Stomach (tissue), 9 donors: Measurements from ENCODE around the gene BHLHA15. TPM values are rescaled to one million over a fixed set of nuclear protein-coding genes. Genes with fewer than 3 reads are reported as not detected.

Experiments
- DNase-seq, 2 donors: peaks; one replicate each; pipeline versions ENCODE4 v3.0.0 to v3.0.0-alpha.2; 2013 to 2019
- H3K27ac ChIP-seq, 5 donors: fragments of 200-600 bp in 4 of 5; sonication (generic) in 4 of 5; one replicate each; pipeline ENCODE4 v1.5.1; 2013 to 2019; ENCODE audit warnings: mild to moderate bottlenecking in 1 of 5, moderate library complexity in 1 of 5
- H3K27me3 ChIP-seq, 3 donors: fragments of 200-600 bp; sonication (generic); one replicate each; pipeline ENCODE4 v1.5.1; 2017 to 2019; ENCODE audit warnings: mixed run types in 1 of 3
- H3K36me3 ChIP-seq, 4 donors: fragments of 200-600 bp; sonication (generic); 1 replicate in 3 of 4; 2 replicates in 1 of 4; pipeline ENCODE4 v1.5.1; 2016 to 2019
- H3K4me1 ChIP-seq, 4 donors: fragments of 200-600 bp; sonication (generic); one replicate each; pipeline ENCODE4 v1.5.1; 2016 to 2019
- H3K4me3 ChIP-seq, 4 donors: fragments of 200-600 bp; sonication (generic) in 3 of 4; one replicate each; pipeline ENCODE4 v1.5.1; 2016 to 2019; ENCODE audit warnings: mild to moderate bottlenecking in 1 of 4
- H3K9me3 ChIP-seq, 4 donors: fragments of 200-600 bp; sonication (generic); one replicate each; pipeline ENCODE4 v1.5.1; 2016 to 2019
- EP300 ChIP-seq: sonication (generic); formaldehyde crosslinking; IDR thresholded peaks from one replicate; pipeline ENCODE4 v1.6.1; 2017; ENCODE audit warnings: antibody characterized with exemption
- POLR2A ChIP-seq, 4 donors: fragments of 450-650 bp; IDR thresholded peaks; one replicate each; pipeline ENCODE4 v1.6.1; 2016; ENCODE audit warnings: antibody characterized with exemption in 4 of 4, control low read depth in 2 of 4, mild to moderate bottlenecking in 1 of 4, moderate library complexity in 1 of 4
- POLR2AphosphoS5 ChIP-seq, 3 donors: sonication (generic); formaldehyde crosslinking; IDR thresholded peaks; one replicate each; pipeline ENCODE4 v1.6.1; 2016; ENCODE audit warnings: antibody characterized with exemption in 3 of 3
- WGBS, 5 donors: extraction: QIAGEN DNeasy Blood & Tissue Kit in 3 of 5; methylation state at CpG; one replicate each; pipeline versions ENCODE4 v1.1.5 to v1.1.7; 2013 to 2018; 5-methylcytosine and 5-hydroxymethylcytosine counted together
- intact Hi-C: fragments of 100-400 bp; cut with DNase I; formaldehyde crosslinking; loops from one replicate; pipeline ENCODE4 v1.15.1; 2023; ENCODE audit warnings: low total_unique reads
- polyA plus RNA-seq, 3 donors: library from polyadenylated mRNA; stranded (reverse); fragments of 200-250 nt; gene quantifications; one replicate each; pipeline ENCODE4 v1.2.3, GENCODE V29; 2013
- total RNA-seq, 5 donors: library from RNA; depleted of rRNA; stranded (reverse); fragments of >200 nt; gene quantifications; one replicate each; pipeline versions ENCODE4 v1.1.0 to v1.2.3, GENCODE V29; 2014 to 2016
- TF ChIP-seq, protein P1 (sequence below), 7 experiments: fragments of 450-650 bp in 4 of 7; fragments of 200-600 bp in 3 of 7; sonication (generic) in 3 of 7; IDR thresholded peaks; one replicate each; pipeline ENCODE4 v1.5.1; 2016 to 2019; ENCODE audit warnings: antibody characterized with exemption in 7 of 7, control low read depth in 2 of 7, mild to moderate bottlenecking in 1 of 7
- donor health status: healthy with polysubstance abuse.
- donor health status: Bipolar disorder and iron deficiency.
- donor health status: healthy.

Gene BHLHA15
- total and polyA plus RNA-seq, 8 donors = 1.3 to 108 (median 11.3) TPM; not detected in 2

- H3K4me3 ChIP-seq = no peak overlapping the region
- no peaks in the 10 kb centered on the region for H3K9me3 ChIP-seq
- peaks cover 0 to 32% (median 27%) of the 10 kb centered on the region in 4 donors for H3K36me3 ChIP-seq
- DNase-seq = no peak
- H3K4me1 ChIP-seq = peaks cover 25 to 55% (median 33%) of the 10 kb centered on the region in 4 donors
- intact Hi-C loops = no loop called here
- H3K27ac ChIP-seq = no peak overlapping the region
- H3K27me3 ChIP-seq = no peaks in the 10 kb centered on the region
- WGBS, 5 donors = 74 to 84% (median 82%) methylated on average over 11 of the region's 11 CpGs
- no peak for TF ChIP-seq POLR2A (IDR thresholded peaks at IDR 0.05)
- TF ChIP-seq EP300 = no peak
- no peak for TF ChIP-seq POLR2AphosphoS5 (IDR thresholded peaks at IDR 0.05)
- TF ChIP-seq, protein P1, sequence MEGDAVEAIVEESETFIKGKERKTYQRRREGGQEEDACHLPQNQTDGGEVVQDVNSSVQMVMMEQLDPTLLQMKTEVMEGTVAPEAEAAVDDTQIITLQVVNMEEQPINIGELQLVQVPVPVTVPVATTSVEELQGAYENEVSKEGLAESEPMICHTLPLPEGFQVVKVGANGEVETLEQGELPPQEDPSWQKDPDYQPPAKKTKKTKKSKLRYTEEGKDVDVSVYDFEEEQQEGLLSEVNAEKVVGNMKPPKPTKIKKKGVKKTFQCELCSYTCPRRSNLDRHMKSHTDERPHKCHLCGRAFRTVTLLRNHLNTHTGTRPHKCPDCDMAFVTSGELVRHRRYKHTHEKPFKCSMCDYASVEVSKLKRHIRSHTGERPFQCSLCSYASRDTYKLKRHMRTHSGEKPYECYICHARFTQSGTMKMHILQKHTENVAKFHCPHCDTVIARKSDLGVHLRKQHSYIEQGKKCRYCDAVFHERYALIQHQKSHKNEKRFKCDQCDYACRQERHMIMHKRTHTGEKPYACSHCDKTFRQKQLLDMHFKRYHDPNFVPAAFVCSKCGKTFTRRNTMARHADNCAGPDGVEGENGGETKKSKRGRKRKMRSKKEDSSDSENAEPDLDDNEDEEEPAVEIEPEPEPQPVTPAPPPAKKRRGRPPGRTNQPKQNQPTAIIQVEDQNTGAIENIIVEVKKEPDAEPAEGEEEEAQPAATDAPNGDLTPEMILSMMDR (IDR thresholded peaks at IDR 0.05) = no peak
Observed at GRCh38 chr7:98254951-98255610, 43.8 kb downstream of the BHLHA15 start.

GRCh38 chr7:98256431-98256830 lies 45.2 kb downstream of the BHLHA15 start:
- Histone ChIP-seq H3K36me3 (peaks cover 0 to 44% (median 37%) of the 10 kb centered on the region in 4 donors), H3K9me3 (no peaks in the 10 kb centered on the region), H3K4me3 (no peak overlapping the region), H3K4me1 (peaks cover 11 to 41% (median 19%) of the 10 kb centered on the region in 4 donors), H3K27me3 (no peaks in the 10 kb centered on the region), H3K27ac (no peak overlapping the region)
- TF ChIP-seq, protein P1 (IDR thresholded peaks at IDR 0.05) = no peak
- TF ChIP-seq POLR2AphosphoS5 (IDR thresholded peaks at IDR 0.05) (no peak), POLR2A (IDR thresholded peaks at IDR 0.05) (no peak), EP300 (no peak)
- intact Hi-C loops = no loop called here
- WGBS, 5 donors = 84 to 95% (median 87%) methylated on average over 7 of the region's 7 CpGs
- DNase-seq = no peak

- 77 to 95% (median 90%) methylated on average over 6 of the region's 6 CpGs for WGBS, 5 donors
- intact Hi-C loops = no loop called here
Observed at GRCh38 chr7:98257701-98258100, 46.5 kb downstream of the BHLHA15 start.

More at GRCh38 chr7:98257701-98258100, 46.5 kb downstream of the BHLHA15 start:
- TF ChIP-seq, protein P1 (IDR thresholded peaks at IDR 0.05) = no peak
- DNase-seq = no peak
- Histone ChIP-seq H3K4me1 (peaks cover 7 to 35% (median 13%) of the 10 kb centered on the region in 4 donors), H3K9me3 (no peaks in the 10 kb centered on the region), H3K27ac (no peak overlapping the region), H3K4me3 (no peak overlapping the region), H3K27me3 (no peaks in the 10 kb centered on the region), H3K36me3 (peaks cover 0 to 51% (median 41%) of the 10 kb centered on the region in 4 donors)

Other genes with a start within 250 kb of the BHLHA15 start
- not detected for gene OCM2, start 221.2 kb upstream of the BHLHA15 start, total RNA-seq
- not detected for gene OCM2, start 221.2 kb upstream of the BHLHA15 start, polyA plus RNA-seq
- gene LMTK2, start 104.6 kb upstream of the BHLHA15 start, total RNA-seq = 10 to 100 TPM; 18.2 to 42.6 (median 20.6) TPM
- 1 to 10 TPM; 1.4 to 3.6 (median 1.7) TPM for gene LMTK2, start 104.6 kb upstream of the BHLHA15 start, polyA plus RNA-seq
- 10 to 100 TPM; 17.4 to 70.7 (median 35.6) TPM for gene TECPR1, start 40.8 kb downstream of the BHLHA15 start, total RNA-seq
- 10 to 100 TPM in 2 of 3 donors, 1 to 10 TPM in 1; 8.8 to 25.1 (median 11.2) TPM for gene TECPR1, start 40.8 kb downstream of the BHLHA15 start, polyA plus RNA-seq
- 10 to 100 TPM in 4 of 5 donors, not detected in 1; 25.9 to 92.8 (median 50.7) TPM for gene BRI3, start 70.2 kb downstream of the BHLHA15 start, total RNA-seq
- gene BRI3, start 70.2 kb downstream of the BHLHA15 start, polyA plus RNA-seq = 100 to 1,000 TPM; 241 to 411 (median 328) TPM
- gene BAIAP2L1, start 189.7 kb downstream of the BHLHA15 start, total RNA-seq = 10 to 100 TPM; 20.6 to 78.2 (median 62.9) TPM
- 10 to 100 TPM; 26.1 to 46.9 (median 28.1) TPM for gene BAIAP2L1, start 189.7 kb downstream of the BHLHA15 start, polyA plus RNA-seq